ENCODE data around the gene MAPRE2. TPM values are rescaled to one million over a fixed set of nuclear protein-coding genes. Genes with fewer than 3 reads are reported as not detected.
A peak's percentile ranks its signal among the peaks of the same experiment; 100 is the strongest.

The MAPRE2 gene
- total and polyA plus RNA-seq, 12 donors: 30.2 to 144 (median 87.6) TPM

DNA sequence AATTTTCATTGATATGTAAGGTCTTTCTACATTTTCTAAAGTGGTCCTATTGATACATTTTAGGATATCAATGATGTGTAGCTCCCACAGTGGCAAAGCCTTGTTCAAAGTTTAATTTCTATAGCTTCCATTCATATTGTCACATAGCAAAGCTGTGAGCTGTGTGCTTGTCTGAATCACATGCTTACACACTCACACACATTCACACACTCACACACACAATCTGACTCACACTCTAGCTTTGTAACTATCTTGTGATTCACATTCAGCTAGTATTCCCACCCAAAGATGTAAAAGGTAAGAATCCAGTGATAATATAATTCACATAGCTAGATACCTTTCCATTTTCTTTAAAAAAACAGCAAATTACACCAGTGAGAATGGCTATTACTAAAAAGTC lies 58.7 kb downstream of the MAPRE2 start:
- DNase-seq: no peak
- H3K27ac ChIP-seq: no peak overlapping the region
- no peak overlapping the region for H3K4me3 ChIP-seq
- no peaks in the 10 kb centered on the region for H3K27me3 ChIP-seq
- no peak for TF ChIP-seq POLR2A (IDR thresholded peaks at IDR 0.05)
- TF ChIP-seq, protein P1, sequence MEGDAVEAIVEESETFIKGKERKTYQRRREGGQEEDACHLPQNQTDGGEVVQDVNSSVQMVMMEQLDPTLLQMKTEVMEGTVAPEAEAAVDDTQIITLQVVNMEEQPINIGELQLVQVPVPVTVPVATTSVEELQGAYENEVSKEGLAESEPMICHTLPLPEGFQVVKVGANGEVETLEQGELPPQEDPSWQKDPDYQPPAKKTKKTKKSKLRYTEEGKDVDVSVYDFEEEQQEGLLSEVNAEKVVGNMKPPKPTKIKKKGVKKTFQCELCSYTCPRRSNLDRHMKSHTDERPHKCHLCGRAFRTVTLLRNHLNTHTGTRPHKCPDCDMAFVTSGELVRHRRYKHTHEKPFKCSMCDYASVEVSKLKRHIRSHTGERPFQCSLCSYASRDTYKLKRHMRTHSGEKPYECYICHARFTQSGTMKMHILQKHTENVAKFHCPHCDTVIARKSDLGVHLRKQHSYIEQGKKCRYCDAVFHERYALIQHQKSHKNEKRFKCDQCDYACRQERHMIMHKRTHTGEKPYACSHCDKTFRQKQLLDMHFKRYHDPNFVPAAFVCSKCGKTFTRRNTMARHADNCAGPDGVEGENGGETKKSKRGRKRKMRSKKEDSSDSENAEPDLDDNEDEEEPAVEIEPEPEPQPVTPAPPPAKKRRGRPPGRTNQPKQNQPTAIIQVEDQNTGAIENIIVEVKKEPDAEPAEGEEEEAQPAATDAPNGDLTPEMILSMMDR (IDR thresholded peaks at IDR 0.05): no peak
- intact Hi-C loops (cut with DNase I): loop anchor here in 1 of 2 donors (10.0 kb wide), 1 partner anchor 45 kb away; no protein-coding TSS in a partner anchor
- no peaks in the 10 kb centered on the region for H3K9me3 ChIP-seq (replicated peaks in 1 of 3)
- peaks cover 0 to 10% of the 10 kb centered on the region in 2 donors for H3K36me3 ChIP-seq (replicated peaks in 1 of 2)
- peaks cover 0 to 9% of the 10 kb centered on the region in 2 donors for H3K4me1 ChIP-seq (replicated peaks in 1 of 2)

- Histone ChIP-seq H3K27me3 (no peaks in the 10 kb centered on the region), H3K27ac (peak overlapping the region in 1 of 5 donors; percentile 17), H3K4me1 (replicated peaks in 1 of 2) (peaks cover 0 to 27% of the 10 kb centered on the region in 2 donors), H3K4me3 (no peak overlapping the region), H3K9me3 (replicated peaks in 1 of 3) (no peaks in the 10 kb centered on the region), H3K36me3 (replicated peaks in 1 of 2) (peaks cover 0 to 10% of the 10 kb centered on the region in 2 donors)
- 51 to 63% (median 55%) methylated on average over 5 of the region's 5 CpGs for WGBS, 4 donors
- DNase-seq: no peak
- intact Hi-C loops (cut with DNase I): no loop called here
- TF ChIP-seq POLR2A (IDR thresholded peaks at IDR 0.05): no peak
- TF ChIP-seq, protein P1 (IDR thresholded peaks at IDR 0.05): no peak
Measured at GRCh38 chr18:35104391-35105051, 63.3 kb downstream of the MAPRE2 start.

GRCh38 chr18:35106013-35106844 lies 65.0 kb downstream of the MAPRE2 start:
- peaks cover 12 to 44% of the 10 kb centered on the region in 2 donors for H3K4me1 ChIP-seq (replicated peaks in 1 of 2)
- TF ChIP-seq, protein P1 (IDR thresholded peaks at IDR 0.05): no peak
- no peak for TF ChIP-seq POLR2A (IDR thresholded peaks at IDR 0.05)
- DNase-seq: no peak
- intact Hi-C loops (cut with DNase I): no loop called here
- no peak overlapping the region for H3K4me3 ChIP-seq
- H3K9me3 ChIP-seq (replicated peaks in 1 of 3): peaks cover 0 to 3% (median 0%) of the 10 kb centered on the region in 3 donors
- peaks cover 0 to 10% of the 10 kb centered on the region in 2 donors for H3K36me3 ChIP-seq (replicated peaks in 1 of 2)
- WGBS, 4 donors: 75 to 81% (median 78%) methylated on average over 4 of the region's 4 CpGs
- H3K27ac ChIP-seq: peak overlapping the region in 1 of 5 donors; percentile 2
- no peaks in the 10 kb centered on the region for H3K27me3 ChIP-seq

- Histone ChIP-seq H3K27me3 (no peaks in the 10 kb centered on the region), H3K36me3 (replicated peaks in 1 of 2) (peaks cover 0 to 10% of the 10 kb centered on the region in 2 donors), H3K27ac (peak overlapping the region in 1 of 5 donors; percentile 2), H3K4me1 (replicated peaks in 1 of 2) (peaks cover 12 to 44% of the 10 kb centered on the region in 2 donors), H3K9me3 (replicated peaks in 1 of 3) (peaks cover 0 to 4% (median 0%) of the 10 kb centered on the region in 3 donors), H3K4me3 (no peak overlapping the region)
- 73 to 89% (median 78%) methylated on average over 2 of the region's 2 CpGs for WGBS, 4 donors
- no peak for DNase-seq
- intact Hi-C loops (cut with DNase I): no loop called here
- no peak for TF ChIP-seq POLR2A (IDR thresholded peaks at IDR 0.05)
- TF ChIP-seq, protein P1 (IDR thresholded peaks at IDR 0.05): no peak
Measured at GRCh38 chr18:35106845-35107148, 65.6 kb downstream of the MAPRE2 start.

All from adrenal gland (tissue), 12 donors.